ENCODE measurements around the gene RNF151.

The RNF151 gene

DNA sequence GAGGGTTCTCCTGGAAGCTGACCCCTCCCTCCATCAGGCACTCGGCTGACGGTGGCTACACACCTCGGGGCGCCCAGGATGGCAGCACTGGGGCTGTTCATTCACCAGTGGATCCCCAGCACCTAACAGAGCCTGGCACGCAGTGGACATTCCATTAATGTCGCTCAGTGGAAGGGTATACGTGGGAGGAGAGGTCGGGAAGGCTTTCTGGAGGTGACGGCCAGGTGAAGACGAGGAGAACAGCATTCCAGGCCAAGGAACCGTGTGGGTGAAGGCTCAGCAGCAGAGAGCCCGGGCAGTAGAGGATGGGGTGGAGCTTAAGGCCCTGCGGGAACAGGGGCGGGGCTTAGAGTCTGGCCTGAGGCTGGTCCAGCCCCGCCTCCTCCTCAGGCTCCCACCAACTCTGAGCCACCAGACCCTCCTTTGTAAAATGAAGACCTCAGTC lies 45.9 kb upstream of the RNF151 start:
- H3K4me2 ChIP-seq (ENCODE audit: low read depth, low read length, poor library complexity, severe bottlenecking), result no peak overlapping the region

DNA sequence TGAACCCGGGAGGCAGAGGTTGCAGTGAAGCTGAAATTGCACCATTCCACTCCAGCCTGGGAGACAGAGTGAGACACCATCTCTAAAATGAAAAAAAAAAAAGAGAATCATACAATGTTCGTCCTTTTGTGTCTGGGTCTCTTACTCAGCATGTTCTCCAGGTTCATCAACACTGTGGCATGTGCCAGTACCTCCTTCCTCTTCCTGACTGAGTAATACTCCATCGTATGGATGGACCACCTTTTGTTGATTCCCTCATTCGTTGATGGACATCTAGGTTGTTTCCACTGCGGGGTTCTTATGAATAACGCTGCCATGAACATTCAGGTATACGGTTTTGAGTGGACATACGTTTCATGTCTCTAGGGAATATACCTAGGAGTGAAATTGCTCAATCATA lies 44.3 kb upstream of the RNF151 start:
- Histone ChIP-seq H3K9me3 (ENCODE audit: insufficient read depth, low read depth, low read length) (no peaks in the 10 kb centered on the region), H2AFZ (ENCODE audit: low read length) (no peak overlapping the region), H4K20me1 (ENCODE audit: insufficient read depth, low read length, poor library complexity, severe bottlenecking) (no peaks in the 10 kb centered on the region), H3K27me3 (ENCODE audit: insufficient read depth, low read length, poor library complexity, severe bottlenecking) (no peaks in the 10 kb centered on the region), H3K4me1 (ENCODE audit: insufficient read depth, low read length, poor library complexity, severe bottlenecking) (no peaks in the 10 kb centered on the region), H3F3A (ENCODE audit: low read depth) (no peaks in the 10 kb centered on the region), H3K9me2 (replicated peaks; ENCODE audit: low read depth, low read length) (no peaks in the 10 kb centered on the region), H3K9ac (ENCODE audit: low read depth, low read length, poor library complexity, severe bottlenecking) (no peak overlapping the region), H3K4me3 (ENCODE audit: low read length, poor library complexity, severe bottlenecking) (no peak overlapping the region), H3K4me2 (ENCODE audit: low read depth, low read length, poor library complexity, severe bottlenecking) (no peak overlapping the region), H3K79me2 (ENCODE audit: insufficient read depth, low read length) (no peaks in the 10 kb centered on the region), H3K36me3 (ENCODE audit: insufficient read depth, low read length) (no peaks in the 10 kb centered on the region)
- no peak for TF ChIP-seq EZH2phosphoT487 (IDR thresholded peaks at IDR 0.05; ENCODE audit: borderline replicate concordance)
- TF ChIP-seq, protein P1, sequence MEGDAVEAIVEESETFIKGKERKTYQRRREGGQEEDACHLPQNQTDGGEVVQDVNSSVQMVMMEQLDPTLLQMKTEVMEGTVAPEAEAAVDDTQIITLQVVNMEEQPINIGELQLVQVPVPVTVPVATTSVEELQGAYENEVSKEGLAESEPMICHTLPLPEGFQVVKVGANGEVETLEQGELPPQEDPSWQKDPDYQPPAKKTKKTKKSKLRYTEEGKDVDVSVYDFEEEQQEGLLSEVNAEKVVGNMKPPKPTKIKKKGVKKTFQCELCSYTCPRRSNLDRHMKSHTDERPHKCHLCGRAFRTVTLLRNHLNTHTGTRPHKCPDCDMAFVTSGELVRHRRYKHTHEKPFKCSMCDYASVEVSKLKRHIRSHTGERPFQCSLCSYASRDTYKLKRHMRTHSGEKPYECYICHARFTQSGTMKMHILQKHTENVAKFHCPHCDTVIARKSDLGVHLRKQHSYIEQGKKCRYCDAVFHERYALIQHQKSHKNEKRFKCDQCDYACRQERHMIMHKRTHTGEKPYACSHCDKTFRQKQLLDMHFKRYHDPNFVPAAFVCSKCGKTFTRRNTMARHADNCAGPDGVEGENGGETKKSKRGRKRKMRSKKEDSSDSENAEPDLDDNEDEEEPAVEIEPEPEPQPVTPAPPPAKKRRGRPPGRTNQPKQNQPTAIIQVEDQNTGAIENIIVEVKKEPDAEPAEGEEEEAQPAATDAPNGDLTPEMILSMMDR (conservative IDR thresholded peaks at IDR 0.05; ENCODE audit: low read length), result no peak

More for the DNA sequence above, 45.9 kb upstream of the RNF151 start:
- H3K79me2 ChIP-seq (ENCODE audit: insufficient read depth, low read length), result no peaks in the 10 kb centered on the region
- H3K9me3 ChIP-seq (ENCODE audit: insufficient read depth, low read depth, low read length), result no peaks in the 10 kb centered on the region
- no peaks in the 10 kb centered on the region for H3K9me2 ChIP-seq (replicated peaks; ENCODE audit: low read depth, low read length)
- no peaks in the 10 kb centered on the region for H4K20me1 ChIP-seq (ENCODE audit: insufficient read depth, low read length, poor library complexity, severe bottlenecking)
- TF ChIP-seq EZH2phosphoT487 (IDR thresholded peaks at IDR 0.05; ENCODE audit: borderline replicate concordance), result no peak
- H3F3A ChIP-seq (ENCODE audit: low read depth), result no peaks in the 10 kb centered on the region
- no peak overlapping the region for H2AFZ ChIP-seq (ENCODE audit: low read length)
- H3K27me3 ChIP-seq (ENCODE audit: insufficient read depth, low read length, poor library complexity, severe bottlenecking), result no peaks in the 10 kb centered on the region
- no peaks in the 10 kb centered on the region for H3K36me3 ChIP-seq (ENCODE audit: insufficient read depth, low read length)
- no peak overlapping the region for H3K4me3 ChIP-seq (ENCODE audit: low read length, poor library complexity, severe bottlenecking)
- no peaks in the 10 kb centered on the region for H3K4me1 ChIP-seq (ENCODE audit: insufficient read depth, low read length, poor library complexity, severe bottlenecking)
- no peak overlapping the region for H3K9ac ChIP-seq (ENCODE audit: low read depth, low read length, poor library complexity, severe bottlenecking)

DNA sequence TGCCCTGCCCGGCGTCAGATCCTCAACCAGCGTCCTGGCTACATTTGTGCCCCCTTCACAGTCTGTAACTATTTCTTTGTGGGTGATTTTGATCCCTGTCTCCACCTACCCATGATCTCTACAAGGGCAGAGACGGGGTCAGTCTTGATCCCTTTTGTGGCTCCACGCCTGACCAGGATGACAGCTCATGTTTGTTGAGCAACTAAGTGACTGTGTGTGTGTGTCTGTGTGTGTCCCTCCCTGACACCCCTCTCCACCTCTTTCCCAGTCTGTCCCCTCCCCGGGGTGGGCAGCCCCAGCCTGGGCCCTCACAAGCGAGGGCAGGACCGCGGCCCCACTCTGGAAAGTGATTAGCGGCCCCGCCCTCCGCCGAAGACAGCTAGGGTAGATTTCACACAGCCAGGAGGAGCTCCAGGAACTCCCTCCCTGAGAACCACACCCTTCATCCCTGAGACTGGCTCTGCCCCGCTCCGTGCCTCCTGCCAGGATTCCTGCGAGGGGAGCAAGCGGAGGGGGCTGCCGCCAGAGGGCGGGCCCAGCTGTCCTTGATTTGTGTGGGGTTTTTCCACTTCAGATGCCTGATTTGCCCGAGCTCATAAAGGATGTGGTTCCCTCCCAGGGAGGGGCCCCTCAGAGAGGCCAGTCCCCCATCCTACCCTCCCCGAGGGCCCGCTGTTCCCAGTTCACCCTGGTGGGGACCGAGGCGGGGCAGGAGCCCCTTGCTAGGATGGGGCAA lies 43.2 kb upstream of the RNF151 start:
- TF ChIP-seq, protein P1 (conservative IDR thresholded peaks at IDR 0.05; ENCODE audit: low read length), result no peak
- no peak for TF ChIP-seq EZH2phosphoT487 (IDR thresholded peaks at IDR 0.05; ENCODE audit: borderline replicate concordance)
- Histone ChIP-seq H3K4me2 (ENCODE audit: low read depth, low read length, poor library complexity, severe bottlenecking) (no peak overlapping the region), H3K9ac (ENCODE audit: low read depth, low read length, poor library complexity, severe bottlenecking) (no peak overlapping the region), H3K36me3 (ENCODE audit: insufficient read depth, low read length) (no peaks in the 10 kb centered on the region), H3K4me1 (ENCODE audit: insufficient read depth, low read length, poor library complexity, severe bottlenecking) (no peaks in the 10 kb centered on the region), H4K20me1 (ENCODE audit: insufficient read depth, low read length, poor library complexity, severe bottlenecking) (no peaks in the 10 kb centered on the region), H3F3A (ENCODE audit: low read depth) (no peaks in the 10 kb centered on the region), H3K27me3 (ENCODE audit: insufficient read depth, low read length, poor library complexity, severe bottlenecking) (no peaks in the 10 kb centered on the region), H3K9me3 (ENCODE audit: insufficient read depth, low read depth, low read length) (no peaks in the 10 kb centered on the region), H2AFZ (ENCODE audit: low read length) (no peak overlapping the region), H3K79me2 (ENCODE audit: insufficient read depth, low read length) (no peaks in the 10 kb centered on the region), H3K4me3 (ENCODE audit: low read length, poor library complexity, severe bottlenecking) (no peak overlapping the region), H3K9me2 (replicated peaks; ENCODE audit: low read depth, low read length) (no peaks in the 10 kb centered on the region)

DNA sequence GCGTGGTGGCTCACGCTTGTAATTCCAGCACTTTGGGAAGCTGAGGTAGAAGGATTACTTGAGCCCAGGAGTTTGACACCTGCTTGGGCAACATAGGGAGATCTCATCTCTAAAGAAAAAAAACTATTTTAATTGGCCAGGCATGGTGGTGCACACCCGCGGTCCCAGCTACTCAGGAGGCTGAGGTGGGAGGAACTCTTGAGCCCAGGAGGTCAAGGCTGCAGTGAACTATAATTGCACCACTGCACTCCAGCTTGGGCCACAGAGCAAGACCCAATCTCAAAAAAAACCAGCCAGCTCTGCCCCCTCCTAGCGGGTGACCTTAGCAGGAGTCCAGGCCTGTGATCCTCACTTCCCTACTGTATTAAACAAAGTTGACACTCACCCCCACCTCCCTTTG lies 42.6 kb upstream of the RNF151 start:
- H3K4me2 ChIP-seq (ENCODE audit: low read depth, low read length, poor library complexity, severe bottlenecking), result no peak overlapping the region

More for the DNA sequence above, 42.6 kb upstream of the RNF151 start:
- Histone ChIP-seq H2AFZ (ENCODE audit: low read length) (no peak overlapping the region), H3K9ac (ENCODE audit: low read depth, low read length, poor library complexity, severe bottlenecking) (no peak overlapping the region), H3F3A (ENCODE audit: low read depth) (no peaks in the 10 kb centered on the region), H3K9me2 (replicated peaks; ENCODE audit: low read depth, low read length) (no peaks in the 10 kb centered on the region), H3K36me3 (ENCODE audit: insufficient read depth, low read length) (no peaks in the 10 kb centered on the region), H3K27me3 (ENCODE audit: insufficient read depth, low read length, poor library complexity, severe bottlenecking) (no peaks in the 10 kb centered on the region), H4K20me1 (ENCODE audit: insufficient read depth, low read length, poor library complexity, severe bottlenecking) (no peaks in the 10 kb centered on the region), H3K4me3 (ENCODE audit: low read length, poor library complexity, severe bottlenecking) (no peak overlapping the region), H3K4me1 (ENCODE audit: insufficient read depth, low read length, poor library complexity, severe bottlenecking) (no peaks in the 10 kb centered on the region), H3K79me2 (ENCODE audit: insufficient read depth, low read length) (no peaks in the 10 kb centered on the region), H3K9me3 (ENCODE audit: insufficient read depth, low read depth, low read length) (no peaks in the 10 kb centered on the region)
- TF ChIP-seq, protein P1 (conservative IDR thresholded peaks at IDR 0.05; ENCODE audit: low read length), result no peak
- no peak for TF ChIP-seq EZH2phosphoT487 (IDR thresholded peaks at IDR 0.05; ENCODE audit: borderline replicate concordance)
